ENCODE results near the gene CFAP43. TPM values are rescaled to one million over a fixed set of nuclear protein-coding genes. Genes with fewer than 3 reads are reported as not detected.
A peak's percentile ranks its signal among the peaks of the same experiment; 100 is the strongest.
"Not testable (repeated sequence)": the region's sequence is repeated elsewhere in the genome, so short reads cannot be mapped to it uniquely, and the experiment has no call there.

The CFAP43 gene
- total RNA-seq, 2 experiments from 2014 or later: not detected

DNA sequence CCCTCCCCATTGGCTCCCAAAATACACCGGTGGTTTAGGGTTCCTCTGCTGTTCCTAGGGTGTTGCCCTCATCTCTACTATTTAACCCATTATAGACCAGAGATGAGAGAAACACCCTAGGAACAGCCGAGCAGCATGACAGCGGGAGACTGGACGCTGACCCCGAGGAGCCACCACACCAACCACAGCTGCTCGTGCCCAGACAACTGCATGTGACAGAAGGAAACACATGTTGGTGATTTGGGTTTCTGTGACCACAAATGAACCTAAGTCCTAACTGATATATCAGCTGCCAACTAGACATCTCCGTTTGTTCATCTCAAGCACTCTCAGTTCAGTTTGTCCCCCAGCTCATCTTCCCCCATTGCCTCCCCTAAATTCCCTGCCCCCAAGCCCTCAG is 13.4 kb downstream of the CFAP43 start:
- no peak overlapping the region for H3K27ac Mint-ChIP-seq
- H3K36me3 Mint-ChIP-seq: no peaks in the 10 kb centered on the region
- H3K9me3 Mint-ChIP-seq: no peaks in the 10 kb centered on the region
- peaks cover 17% of the 10 kb centered on the region for H3K27me3 Mint-ChIP-seq
- no peaks in the 10 kb centered on the region for H3K4me1 Mint-ChIP-seq
- H3K4me3 Mint-ChIP-seq: no peak overlapping the region
- no peak for DNase-seq

DNA sequence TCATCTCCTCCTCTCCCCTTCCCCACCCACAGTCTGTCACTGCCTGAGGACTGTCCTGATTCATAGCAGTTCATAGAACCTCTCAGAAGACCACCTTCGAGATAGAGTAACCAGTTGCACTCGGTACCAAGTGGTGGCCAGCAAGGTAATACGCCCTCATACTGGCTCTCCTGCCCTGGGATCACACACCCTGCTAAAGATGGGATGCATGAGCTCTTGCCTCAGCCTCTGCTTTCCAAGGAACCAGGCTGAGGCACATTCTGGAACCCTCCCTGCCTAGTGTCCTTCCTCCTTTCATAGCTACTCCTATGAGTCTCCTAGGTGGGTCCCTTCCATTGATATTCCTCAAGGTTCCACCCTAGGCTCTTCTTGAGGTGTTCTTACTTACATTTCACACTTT is 15.5 kb downstream of the CFAP43 start:
- Mint-ChIP-seq H3K4me1 (no peaks in the 10 kb centered on the region), H3K27ac (no peak overlapping the region), H3K9me3 (no peaks in the 10 kb centered on the region), H3K4me3 (no peak overlapping the region), H3K27me3 (peaks cover 20% of the 10 kb centered on the region), H3K36me3 (no peaks in the 10 kb centered on the region)
- no peak for DNase-seq

DNA sequence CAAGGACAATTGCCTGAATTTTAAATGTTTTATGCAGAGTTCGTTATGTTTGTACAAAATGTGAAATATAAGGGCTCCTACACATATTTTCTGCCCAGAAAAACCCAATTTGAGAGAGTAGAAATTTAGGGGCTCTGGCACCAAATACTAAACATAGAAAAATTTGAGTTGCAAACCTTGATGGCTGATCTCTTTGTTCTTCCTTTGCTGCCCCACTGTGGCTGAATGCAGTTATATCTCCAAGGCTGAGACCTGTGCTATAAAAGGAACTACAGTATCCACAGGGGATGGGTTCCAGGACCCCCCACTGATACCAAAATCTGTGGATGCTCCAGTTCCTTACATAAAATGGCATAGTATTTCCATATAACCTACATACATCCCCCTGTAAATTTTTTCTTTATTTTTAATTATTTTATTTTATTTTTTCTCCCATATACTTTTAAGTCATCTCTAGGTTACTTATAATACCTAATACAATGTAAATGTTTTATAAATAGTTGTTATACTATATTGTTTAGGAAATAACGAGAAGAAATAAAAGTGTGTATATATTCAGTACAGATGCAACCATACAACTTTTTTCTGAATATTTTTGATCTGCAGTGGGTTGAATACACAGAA is 22.5 kb downstream of the CFAP43 start:
- no peaks in the 10 kb centered on the region for H3K36me3 Mint-ChIP-seq
- H3K4me1 Mint-ChIP-seq: no peaks in the 10 kb centered on the region
- peak; percentile 19 for DNase-seq
- no peak overlapping the region for H3K27ac Mint-ChIP-seq
- H3K27me3 Mint-ChIP-seq: peaks cover 3% of the 10 kb centered on the region
- no peak overlapping the region for H3K4me3 Mint-ChIP-seq
- no peaks in the 10 kb centered on the region for H3K9me3 Mint-ChIP-seq

DNA sequence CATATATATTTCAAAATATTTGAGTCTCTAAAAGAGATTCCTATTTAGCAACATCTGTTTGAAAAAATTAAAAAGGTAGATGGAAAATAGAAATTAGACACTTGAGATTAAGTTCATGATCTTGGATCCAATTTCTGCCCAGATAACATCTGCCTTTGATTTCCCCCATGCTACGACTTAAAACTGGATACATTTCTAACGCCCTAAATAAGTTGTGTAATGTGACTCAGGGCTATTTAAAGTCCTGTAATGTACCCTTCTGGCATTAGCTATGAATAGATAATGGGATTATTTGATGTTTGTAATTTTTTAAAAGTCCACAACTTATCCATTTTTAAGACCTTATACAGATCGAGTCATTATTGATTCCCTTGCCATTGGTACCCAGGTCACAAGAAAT is 23.4 kb downstream of the CFAP43 start:
- Mint-ChIP-seq H3K27ac (no peak overlapping the region), H3K36me3 (no peaks in the 10 kb centered on the region), H3K4me1 (no peaks in the 10 kb centered on the region), H3K9me3 (no peaks in the 10 kb centered on the region), H3K4me3 (no peak overlapping the region), H3K27me3 (peaks cover 3% of the 10 kb centered on the region)
- no peak for DNase-seq

DNA sequence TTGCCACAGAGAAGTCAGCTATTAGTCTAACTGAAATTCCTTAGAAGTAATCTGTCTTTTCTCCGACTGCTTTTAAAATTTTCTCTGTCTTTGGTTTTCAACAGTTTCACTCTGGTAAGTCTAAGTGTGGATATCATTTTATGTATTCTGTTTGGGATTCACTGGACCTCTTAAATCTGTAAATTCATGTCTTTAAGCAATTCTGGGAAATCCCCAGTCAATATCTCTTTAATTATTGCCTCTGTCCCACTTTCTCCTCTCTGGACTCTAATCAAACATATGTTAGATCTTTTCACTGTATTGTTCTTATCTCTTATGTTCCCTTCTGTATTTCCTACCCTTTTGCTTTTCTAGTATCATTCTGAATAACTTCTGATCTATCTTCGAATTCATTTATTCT is 29.9 kb downstream of the CFAP43 start:
- H3K27ac Mint-ChIP-seq: no peak overlapping the region
- H3K4me1 Mint-ChIP-seq: no peaks in the 10 kb centered on the region
- no peaks in the 10 kb centered on the region for H3K36me3 Mint-ChIP-seq
- H3K27me3 Mint-ChIP-seq: no peaks in the 10 kb centered on the region
- no peak for DNase-seq
- peaks cover 3% of the 10 kb centered on the region for H3K9me3 Mint-ChIP-seq
- no peak overlapping the region for H3K4me3 Mint-ChIP-seq

DNA sequence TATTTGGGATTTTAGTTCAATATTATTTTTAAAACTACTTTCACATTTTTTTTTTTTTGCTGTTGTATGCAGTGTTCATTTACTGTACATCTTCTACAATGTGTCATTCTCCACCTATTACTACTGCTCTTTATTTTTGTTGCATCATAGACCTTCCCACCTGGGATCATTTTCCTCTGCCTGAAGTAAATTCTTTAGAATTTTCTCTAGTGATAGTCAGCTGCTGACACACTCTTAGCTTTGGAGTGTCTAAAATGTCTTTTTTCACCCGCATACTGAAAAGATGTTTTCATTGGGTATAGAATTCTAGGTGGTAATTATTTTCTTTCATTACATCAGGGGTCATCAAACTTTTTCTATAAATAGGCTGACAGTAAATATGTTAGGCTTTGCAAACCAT is 30.5 kb downstream of the CFAP43 start:
- no peak for DNase-seq
- H3K4me1 Mint-ChIP-seq: no peaks in the 10 kb centered on the region
- H3K27ac Mint-ChIP-seq: no peak overlapping the region
- H3K27me3 Mint-ChIP-seq: no peaks in the 10 kb centered on the region
- H3K9me3 Mint-ChIP-seq: peaks cover 3% of the 10 kb centered on the region
- H3K36me3 Mint-ChIP-seq: no peaks in the 10 kb centered on the region
- no peak overlapping the region for H3K4me3 Mint-ChIP-seq

DNA sequence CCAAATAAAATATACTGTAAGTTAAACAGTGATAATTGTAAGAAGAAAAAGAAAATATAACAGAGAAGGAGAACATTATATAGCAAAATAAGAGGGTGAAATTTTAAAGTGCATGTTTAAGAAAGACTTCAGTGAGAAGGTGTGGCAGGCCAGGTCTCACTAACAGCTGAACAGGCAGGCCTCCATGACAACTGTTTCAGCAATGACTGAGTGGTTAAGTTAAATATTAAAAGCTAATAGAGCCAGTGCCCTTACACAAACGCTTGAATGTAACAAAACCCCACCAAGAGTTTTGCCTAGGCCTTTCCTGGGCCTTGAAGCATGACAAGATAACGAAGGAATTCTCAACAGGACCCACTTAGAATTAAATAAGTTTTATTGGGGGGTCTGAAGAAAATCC is 32.6 kb downstream of the CFAP43 start:
- Mint-ChIP-seq H3K36me3 (no peaks in the 10 kb centered on the region), H3K9me3 (peaks cover 3% of the 10 kb centered on the region), H3K27me3 (no peaks in the 10 kb centered on the region), H3K27ac (no peak overlapping the region), H3K4me3 (no peak overlapping the region), H3K4me1 (no peaks in the 10 kb centered on the region)
- no peak for DNase-seq

DNA sequence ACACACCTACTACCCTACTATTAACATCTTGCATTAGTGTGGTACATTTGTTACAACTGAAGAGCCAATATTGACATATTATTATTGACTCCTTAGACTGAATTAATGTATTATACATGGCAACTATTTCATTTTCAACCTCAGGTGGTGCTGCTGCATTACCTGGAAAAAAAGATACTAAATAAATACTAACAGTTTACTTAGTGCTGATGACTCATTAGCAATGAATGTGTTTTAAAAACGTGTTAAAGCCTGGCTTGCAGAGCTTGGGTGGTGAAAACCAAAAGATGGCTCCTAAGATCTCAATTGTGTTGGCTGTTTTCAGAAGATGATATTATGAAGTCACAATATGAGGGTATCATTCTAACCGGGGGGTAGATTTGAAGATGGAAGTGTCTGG is 34.8 kb downstream of the CFAP43 start:
- Mint-ChIP-seq H3K4me1 (no peaks in the 10 kb centered on the region), H3K9me3 (peaks cover under 1% of the 10 kb centered on the region), H3K36me3 (no peaks in the 10 kb centered on the region), H3K27me3 (no peaks in the 10 kb centered on the region), H3K4me3 (no peak overlapping the region), H3K27ac (no peak overlapping the region)
- DNase-seq: no peak

DNA sequence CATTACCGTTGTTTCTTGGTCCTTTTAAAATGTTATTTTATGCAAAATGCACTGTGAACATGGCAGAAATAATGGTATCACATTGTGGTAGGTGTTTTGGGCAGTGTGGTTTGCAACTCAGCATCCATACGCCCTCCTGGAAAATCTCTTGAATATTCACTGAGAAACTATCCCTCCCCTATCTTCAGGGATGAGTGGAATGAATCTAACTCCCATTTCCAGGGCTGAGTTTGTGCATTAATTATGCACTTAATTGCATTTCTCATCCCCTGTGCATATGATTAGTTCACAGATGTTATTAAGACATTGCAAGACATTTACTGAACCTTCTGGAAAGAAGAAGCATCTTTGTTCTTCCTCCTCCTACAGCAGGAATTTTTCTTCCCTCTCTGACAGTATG is 36.5 kb downstream of the CFAP43 start:
- no peaks in the 10 kb centered on the region for H3K27me3 Mint-ChIP-seq
- H3K36me3 Mint-ChIP-seq: no peaks in the 10 kb centered on the region
- H3K4me1 Mint-ChIP-seq: no peaks in the 10 kb centered on the region
- no peak for DNase-seq
- H3K4me3 Mint-ChIP-seq: no peak overlapping the region
- no peak overlapping the region for H3K27ac Mint-ChIP-seq
- H3K9me3 Mint-ChIP-seq: no peaks in the 10 kb centered on the region

DNA sequence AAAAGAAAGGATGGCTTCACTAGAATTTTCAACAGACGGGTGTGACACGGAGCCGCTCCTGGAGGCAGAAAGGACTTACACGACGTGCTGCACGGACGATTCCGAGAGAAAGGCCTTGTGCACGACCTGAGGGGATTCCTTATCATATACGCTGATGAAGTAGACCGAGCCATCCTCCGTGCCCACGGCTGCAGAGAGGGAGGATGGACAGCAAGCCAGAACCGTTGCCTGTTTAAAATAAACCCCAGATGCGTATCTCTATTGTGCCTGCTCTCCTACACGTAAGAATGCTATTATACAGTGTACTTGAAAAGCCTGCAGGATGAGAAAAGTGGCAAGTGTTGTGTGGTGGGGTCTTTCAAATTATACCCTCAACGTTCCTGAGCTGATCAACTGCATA is 38.4 kb downstream of the CFAP43 start:
- no peaks in the 10 kb centered on the region for H3K9me3 Mint-ChIP-seq
- no peak overlapping the region for H3K4me3 Mint-ChIP-seq
- H3K27ac Mint-ChIP-seq: no peak overlapping the region
- no peaks in the 10 kb centered on the region for H3K27me3 Mint-ChIP-seq
- DNase-seq: no peak
- H3K4me1 Mint-ChIP-seq: no peaks in the 10 kb centered on the region
- H3K36me3 Mint-ChIP-seq: no peaks in the 10 kb centered on the region

DNA sequence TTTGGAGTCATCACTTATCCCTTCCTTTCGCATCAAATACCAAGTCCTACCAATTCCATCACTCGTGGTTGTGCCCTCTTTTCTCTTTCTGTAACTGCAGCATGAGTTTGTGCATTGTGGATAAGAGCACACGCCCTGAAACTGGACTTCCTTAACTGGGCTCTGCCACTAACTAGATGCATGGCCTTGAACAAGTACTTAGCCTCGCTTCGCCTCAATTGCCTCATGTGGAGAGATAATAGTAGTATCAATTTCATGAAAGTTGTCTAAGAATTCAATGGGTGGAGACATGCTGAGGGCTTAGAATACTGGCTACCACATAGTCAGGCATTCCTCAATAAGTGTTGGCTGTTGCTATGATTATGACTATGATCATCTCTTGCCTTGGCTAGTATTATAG is 41.5 kb downstream of the CFAP43 start:
- DNase-seq: no peak
- H3K27ac Mint-ChIP-seq: no peak overlapping the region
- H3K27me3 Mint-ChIP-seq: peaks cover 4% of the 10 kb centered on the region
- H3K36me3 Mint-ChIP-seq: no peaks in the 10 kb centered on the region
- no peak overlapping the region for H3K4me3 Mint-ChIP-seq
- H3K9me3 Mint-ChIP-seq: no peaks in the 10 kb centered on the region
- no peaks in the 10 kb centered on the region for H3K4me1 Mint-ChIP-seq

DNA sequence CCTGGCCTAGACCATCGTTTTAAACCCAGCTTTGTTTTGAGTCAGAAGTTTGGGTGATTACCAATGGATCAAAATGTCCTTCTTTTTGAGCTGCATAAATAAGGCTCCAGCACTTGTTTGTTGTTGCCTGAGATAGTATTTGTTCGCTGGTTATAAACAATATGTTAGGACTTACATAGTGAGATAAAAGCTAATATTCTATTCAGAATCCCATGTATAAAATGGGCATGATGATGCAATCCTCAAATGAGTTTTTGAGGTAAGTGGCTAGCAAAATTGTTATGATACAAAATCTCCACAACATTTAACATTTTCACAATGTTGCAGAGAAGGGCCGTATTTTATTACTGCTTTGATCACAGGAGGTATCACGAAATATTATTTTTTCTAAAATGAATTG is 48.5 kb downstream of the CFAP43 start:
- H3K9me3 Mint-ChIP-seq: no peaks in the 10 kb centered on the region
- no peaks in the 10 kb centered on the region for H3K36me3 Mint-ChIP-seq
- peaks cover 1% of the 10 kb centered on the region for H3K4me1 Mint-ChIP-seq
- H3K4me3 Mint-ChIP-seq: no peak overlapping the region
- peaks cover 8% of the 10 kb centered on the region for H3K27me3 Mint-ChIP-seq
- DNase-seq: no peak
- no peak overlapping the region for H3K27ac Mint-ChIP-seq

DNA sequence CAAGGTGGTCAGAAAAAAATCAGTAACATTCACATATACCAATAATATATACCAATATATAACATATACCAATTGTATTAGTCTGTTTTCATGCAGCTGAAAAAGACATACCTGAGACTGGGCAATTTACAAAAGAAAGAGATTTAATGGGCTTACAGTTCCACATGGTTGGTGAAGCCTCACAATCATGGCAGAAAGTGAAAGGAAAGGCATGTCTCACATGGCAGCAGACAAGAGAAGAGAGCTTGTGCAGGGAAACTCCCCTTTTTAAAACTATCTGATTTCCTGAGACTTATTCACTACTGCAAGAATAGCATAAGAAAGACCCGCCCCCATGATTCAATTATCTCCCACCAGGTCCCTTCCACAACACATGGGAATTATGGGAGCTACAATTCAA is 58.0 kb downstream of the CFAP43 start:
- DNase-seq, H3K27ac Mint-ChIP-seq, H3K27me3 Mint-ChIP-seq, H3K36me3 Mint-ChIP-seq, H3K4me3 Mint-ChIP-seq: not testable (repeated sequence)
- Mint-ChIP-seq H3K9me3 (peaks cover 10% of the 10 kb centered on the region), H3K4me1 (peaks cover 17% of the 10 kb centered on the region)

DNA sequence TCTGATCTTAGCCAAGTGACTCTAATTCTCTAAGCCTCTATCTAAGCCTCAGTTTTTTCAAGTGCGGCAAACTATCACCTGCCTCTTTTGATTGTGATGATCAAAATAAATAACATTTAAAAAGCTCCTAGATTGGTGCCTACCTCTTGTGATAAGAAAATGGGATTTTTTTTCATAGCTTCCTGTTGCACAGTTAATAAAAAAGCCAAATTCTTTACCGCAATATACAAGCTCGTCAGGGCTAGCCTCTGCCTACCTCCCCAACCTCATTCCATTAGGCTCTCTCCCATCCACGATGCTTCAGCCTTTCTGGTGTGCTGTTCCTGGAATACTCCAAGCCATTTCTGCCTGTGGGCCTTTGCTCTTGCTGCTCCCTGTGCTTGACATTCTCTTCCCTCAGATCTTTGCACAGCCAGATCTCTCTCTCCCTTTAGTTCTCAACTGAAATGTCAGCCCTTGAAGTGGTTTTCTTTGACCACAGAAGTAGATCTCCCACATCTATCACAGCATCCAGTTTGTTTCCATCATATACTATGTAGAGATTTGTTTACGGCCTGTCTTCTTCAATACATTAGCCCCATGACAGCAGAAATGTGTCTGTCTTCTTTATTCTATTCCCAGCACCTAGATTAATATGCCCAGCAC is 61.4 kb downstream of the CFAP43 start:
- Mint-ChIP-seq H3K4me1 (peaks cover 16% of the 10 kb centered on the region), H3K36me3 (peaks cover 2% of the 10 kb centered on the region), H3K9me3 (peaks cover 10% of the 10 kb centered on the region), H3K27ac (no peak overlapping the region), H3K4me3 (peak overlapping the region; percentile 1), H3K27me3 (peaks cover 16% of the 10 kb centered on the region)
- peak; percentile 3 for DNase-seq

DNA sequence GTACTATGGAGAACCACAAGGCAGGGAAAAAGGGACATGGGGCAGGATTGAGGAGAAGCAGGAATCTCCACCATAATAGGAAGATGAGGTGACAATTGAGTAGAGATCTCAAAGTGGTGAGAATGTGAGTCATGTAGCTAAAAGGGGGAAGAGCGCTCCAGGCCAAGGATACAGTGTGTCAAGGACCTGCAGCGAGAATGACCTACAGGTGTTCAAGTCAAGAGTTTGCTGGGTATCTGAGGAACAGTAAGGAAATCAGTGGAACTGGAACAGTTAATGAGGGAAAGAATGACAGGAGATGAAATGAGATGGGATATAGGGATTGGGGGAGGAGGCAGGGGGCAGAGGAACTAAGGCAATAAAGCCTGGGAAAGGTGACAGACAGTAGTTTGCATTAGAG is 76.6 kb downstream of the CFAP43 start:
- no peak overlapping the region for H3K27ac Mint-ChIP-seq
- H3K9me3 Mint-ChIP-seq: peaks cover 16% of the 10 kb centered on the region
- no peak overlapping the region for H3K4me3 Mint-ChIP-seq
- H3K36me3 Mint-ChIP-seq: peaks cover 10% of the 10 kb centered on the region
- H3K27me3 Mint-ChIP-seq: peaks cover 24% of the 10 kb centered on the region
- H3K4me1 Mint-ChIP-seq: no peaks in the 10 kb centered on the region
- DNase-seq: no peak

DNA sequence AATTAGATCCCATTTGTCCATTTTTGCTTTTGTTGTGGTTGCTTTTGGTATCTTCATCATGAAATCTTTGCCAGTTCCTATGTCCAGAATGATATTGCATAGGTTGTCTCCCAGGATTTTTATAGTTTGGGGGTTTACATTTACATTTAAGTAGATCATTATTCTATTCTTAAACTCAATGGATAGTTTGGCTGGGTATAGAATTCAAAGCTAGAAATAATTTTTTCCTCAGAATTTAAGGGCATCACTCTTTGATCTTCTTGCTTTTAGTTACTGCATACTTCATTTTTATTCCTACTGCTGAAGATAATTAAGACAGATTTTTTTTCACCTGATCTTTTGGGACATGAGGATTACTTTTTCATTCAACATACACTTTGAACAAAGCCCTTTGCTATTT is 80.4 kb downstream of the CFAP43 start:
- Mint-ChIP-seq H3K9me3 (peaks cover 16% of the 10 kb centered on the region), H3K4me3 (no peak overlapping the region), H3K27me3 (peaks cover 27% of the 10 kb centered on the region), H3K4me1 (no peaks in the 10 kb centered on the region), H3K36me3 (peaks cover 10% of the 10 kb centered on the region), H3K27ac (no peak overlapping the region)
- DNase-seq: no peak

Measured in activated naive CD8-positive, alpha-beta T cell treated with anti-CD3 and anti-CD28 coated beads for 36 hours (primary cell).